Measurements from ENCODE around the gene BLOC1S2. TPM values are rescaled to one million over a fixed set of nuclear protein-coding genes. Genes with fewer than 3 reads are reported as not detected.

The BLOC1S2 gene
- total RNA-seq, result 107 and 131 TPM in 2 replicates

GRCh38 chr10:100286051-100287033 lies at the start of gene BLOC1S2:
Gene BLOC1S2 (minus strand): TSS chr10:100286680. CDS start chr10:100286659, 21 bp downstream.
- peak; percentile 80 for FAIRE-seq
- Histone ChIP-seq H3K27me3 (ENCODE audit: control insufficient read depth, insufficient read depth, low read length) (no peaks in the 10 kb centered on the region), H3K36me3 (ENCODE audit: control insufficient read depth, insufficient read depth, low read length) (peaks cover 7% of the 10 kb centered on the region), H3K4me3 (ENCODE audit: low read depth, low read length) (peak within 1 kb of the TSS; percentile 91)
- TF ChIP-seq, protein P1, sequence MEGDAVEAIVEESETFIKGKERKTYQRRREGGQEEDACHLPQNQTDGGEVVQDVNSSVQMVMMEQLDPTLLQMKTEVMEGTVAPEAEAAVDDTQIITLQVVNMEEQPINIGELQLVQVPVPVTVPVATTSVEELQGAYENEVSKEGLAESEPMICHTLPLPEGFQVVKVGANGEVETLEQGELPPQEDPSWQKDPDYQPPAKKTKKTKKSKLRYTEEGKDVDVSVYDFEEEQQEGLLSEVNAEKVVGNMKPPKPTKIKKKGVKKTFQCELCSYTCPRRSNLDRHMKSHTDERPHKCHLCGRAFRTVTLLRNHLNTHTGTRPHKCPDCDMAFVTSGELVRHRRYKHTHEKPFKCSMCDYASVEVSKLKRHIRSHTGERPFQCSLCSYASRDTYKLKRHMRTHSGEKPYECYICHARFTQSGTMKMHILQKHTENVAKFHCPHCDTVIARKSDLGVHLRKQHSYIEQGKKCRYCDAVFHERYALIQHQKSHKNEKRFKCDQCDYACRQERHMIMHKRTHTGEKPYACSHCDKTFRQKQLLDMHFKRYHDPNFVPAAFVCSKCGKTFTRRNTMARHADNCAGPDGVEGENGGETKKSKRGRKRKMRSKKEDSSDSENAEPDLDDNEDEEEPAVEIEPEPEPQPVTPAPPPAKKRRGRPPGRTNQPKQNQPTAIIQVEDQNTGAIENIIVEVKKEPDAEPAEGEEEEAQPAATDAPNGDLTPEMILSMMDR (IDR thresholded peaks at IDR 0.05; ENCODE audit: insufficient read depth, low read length, severe bottlenecking), result peak; percentile 5
- peak; percentile 99 for DNase-seq (ENCODE audit: low read depth)

DNA sequence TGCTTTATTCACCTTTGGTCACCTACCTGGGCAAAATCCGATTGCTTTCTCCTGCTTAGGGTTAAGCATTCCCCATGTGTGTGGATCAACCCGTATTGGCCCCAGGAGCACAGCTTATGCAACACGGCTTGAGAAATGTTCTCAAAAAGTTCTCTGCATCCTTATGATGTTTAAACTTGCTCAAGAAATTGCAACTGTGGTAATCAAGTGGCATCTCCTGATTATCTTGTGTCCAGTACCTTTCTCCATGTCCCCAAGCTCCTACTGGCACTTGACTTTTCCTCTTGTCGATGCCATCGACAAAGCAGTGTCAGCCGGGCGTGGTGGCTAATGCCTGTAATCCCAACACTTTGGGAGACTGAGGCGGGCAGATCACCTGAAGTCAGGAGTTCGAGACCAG lies 48.3 kb upstream of the BLOC1S2 start:
- Histone ChIP-seq H3K4me3 (ENCODE audit: low read depth, low read length) (no peak overlapping the region), H3K27me3 (ENCODE audit: control insufficient read depth, insufficient read depth, low read length) (peaks cover 15% of the 10 kb centered on the region), H3K36me3 (ENCODE audit: control insufficient read depth, insufficient read depth, low read length) (no peaks in the 10 kb centered on the region)
- FAIRE-seq (peak; percentile 28), DNase-seq (ENCODE audit: low read depth) (no peak)
- TF ChIP-seq, protein P1 (IDR thresholded peaks at IDR 0.05; ENCODE audit: insufficient read depth, low read length, severe bottlenecking), result no peak

GRCh38 chr10:100333661-100334440 lies 47.4 kb upstream of the BLOC1S2 start:
- TF ChIP-seq, protein P1 (IDR thresholded peaks at IDR 0.05; ENCODE audit: insufficient read depth, low read length, severe bottlenecking), result no peak
- Histone ChIP-seq H3K4me3 (ENCODE audit: low read depth, low read length) (no peak overlapping the region), H3K36me3 (ENCODE audit: control insufficient read depth, insufficient read depth, low read length) (no peaks in the 10 kb centered on the region), H3K27me3 (ENCODE audit: control insufficient read depth, insufficient read depth, low read length) (peaks cover 15% of the 10 kb centered on the region)
- no peak for FAIRE-seq
- no peak for DNase-seq (ENCODE audit: low read depth)

DNA sequence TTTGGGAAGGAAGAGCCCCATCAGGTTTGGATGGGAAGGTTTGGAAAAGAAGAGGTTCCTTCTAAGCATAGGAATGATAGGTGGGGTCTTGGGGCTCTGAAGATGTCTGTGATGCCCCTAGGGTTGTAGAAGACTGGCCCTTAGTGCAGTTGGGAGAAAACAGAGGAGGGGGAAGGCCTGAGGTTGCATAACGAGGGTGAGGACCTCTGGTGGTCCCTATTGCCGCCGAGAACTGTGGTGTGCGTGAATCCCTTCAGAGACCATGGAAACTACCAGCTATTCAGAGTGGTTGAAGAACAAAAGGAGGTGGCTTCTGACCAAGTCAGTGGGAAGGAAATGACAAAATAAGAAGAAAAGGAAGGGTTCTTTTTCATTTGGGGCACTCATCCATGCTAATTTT lies 46.6 kb upstream of the BLOC1S2 start:
- H3K4me3 ChIP-seq (ENCODE audit: low read depth, low read length), result no peak overlapping the region
- H3K36me3 ChIP-seq (ENCODE audit: control insufficient read depth, insufficient read depth, low read length), result no peaks in the 10 kb centered on the region
- peaks cover 15% of the 10 kb centered on the region for H3K27me3 ChIP-seq (ENCODE audit: control insufficient read depth, insufficient read depth, low read length)
- FAIRE-seq (no peak), DNase-seq (ENCODE audit: low read depth) (no peak)
- TF ChIP-seq, protein P1 (IDR thresholded peaks at IDR 0.05; ENCODE audit: insufficient read depth, low read length, severe bottlenecking), result no peak

GRCh38 chr10:100330079-100330478 lies 43.6 kb upstream of the BLOC1S2 start, which contains the start of gene PKD2L1:
Gene PKD2L1 (minus strand): TSS chr10:100330228. CDS start chr10:100330103, 125 bp downstream.
- no peak for DNase-seq (ENCODE audit: low read depth)
- no peaks in the 10 kb centered on the region for H3K36me3 ChIP-seq (ENCODE audit: control insufficient read depth, insufficient read depth, low read length)
- TF ChIP-seq, protein P1 (IDR thresholded peaks at IDR 0.05; ENCODE audit: insufficient read depth, low read length, severe bottlenecking), result no peak
- FAIRE-seq, result no peak
- H3K4me3 ChIP-seq (ENCODE audit: low read depth, low read length), result no peak within 1 kb of the TSS
- H3K27me3 ChIP-seq (ENCODE audit: control insufficient read depth, insufficient read depth, low read length), result peaks cover 17% of the 10 kb centered on the region

Data from bronchial epithelial cell (primary cell).